ENCODE data around the gene CCNH.

Gene CCNH

DNA sequence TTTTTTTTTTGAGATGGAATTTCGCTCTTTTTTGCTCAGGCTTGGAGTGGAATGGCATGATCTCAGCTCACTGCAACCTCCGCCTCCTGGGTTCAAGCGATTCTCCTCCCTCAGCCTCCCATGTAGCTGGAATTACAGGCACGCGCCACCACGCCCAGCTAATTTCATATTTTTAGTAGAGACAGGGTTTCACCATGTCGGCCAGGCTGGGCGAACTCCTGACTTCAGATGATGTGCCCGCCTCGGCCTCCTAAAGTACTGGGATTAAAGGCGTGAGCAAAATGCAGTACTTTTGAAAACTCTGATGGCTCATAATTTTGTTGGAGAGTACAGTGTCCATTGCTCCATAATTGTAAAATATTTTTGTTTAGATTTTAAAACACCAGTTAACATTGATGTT, 52.6 kb downstream of the CCNH start:
- no peak for DNase-seq (ENCODE audit: low spot score)

DNA sequence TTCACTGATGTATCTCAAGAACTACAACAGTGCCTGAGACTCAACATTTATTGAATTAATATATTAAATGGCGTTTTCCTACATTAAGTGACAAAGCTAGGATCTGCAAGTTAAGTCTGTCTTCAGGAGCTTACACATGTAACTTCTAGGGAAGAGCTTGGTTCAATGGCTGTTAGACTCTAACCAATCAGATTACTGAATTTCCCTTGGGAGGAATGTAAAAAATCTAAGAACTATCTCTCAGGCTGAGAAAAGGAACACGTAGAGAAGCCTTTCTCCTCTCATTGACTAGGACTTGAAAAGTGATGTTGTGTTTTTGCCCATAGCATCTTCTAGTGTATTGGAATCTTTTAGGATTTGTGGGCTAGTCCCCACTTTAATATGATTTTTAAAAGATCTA, 53.6 kb downstream of the CCNH start:
- DNase-seq (ENCODE audit: low spot score) = no peak

DNA sequence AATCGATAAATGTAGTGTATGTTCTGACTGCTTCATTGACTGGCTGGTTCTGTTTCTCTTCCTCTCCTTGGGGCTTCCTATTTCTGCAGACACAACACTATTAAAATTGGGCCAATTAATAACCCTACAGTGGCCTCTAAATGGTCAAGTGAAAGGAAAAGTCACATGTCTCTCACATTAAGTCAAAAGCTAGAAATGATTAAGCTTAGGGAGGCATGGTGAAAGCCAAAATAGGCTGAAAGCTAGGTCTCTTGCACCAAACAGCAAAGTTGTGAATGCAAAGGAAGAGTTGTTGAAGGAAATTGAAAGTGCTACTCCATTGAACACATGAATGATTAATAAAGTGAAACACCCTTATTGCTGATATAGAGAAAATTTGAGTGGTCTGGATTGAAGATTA, 58.2 kb downstream of the CCNH start:
- no peak for DNase-seq (ENCODE audit: low spot score)

DNA sequence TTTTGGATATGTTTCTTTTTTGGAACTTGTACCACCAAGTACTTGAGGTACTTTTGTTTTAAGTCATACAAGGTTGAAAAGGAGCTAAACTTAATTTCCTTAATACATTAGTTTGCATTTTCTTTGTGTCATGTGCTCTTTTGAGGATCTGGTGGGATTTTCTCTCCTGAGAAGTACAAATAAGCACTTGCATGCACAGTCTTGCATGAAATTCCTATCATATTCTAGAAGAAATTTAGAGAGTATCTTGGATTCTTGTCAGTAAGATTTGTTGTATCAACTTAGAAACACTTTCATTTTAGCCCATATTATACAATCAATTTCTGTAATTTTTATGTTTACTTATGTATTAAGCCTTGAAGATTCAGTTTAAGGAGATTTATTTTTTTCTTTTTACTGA, 64.9 kb downstream of the CCNH start:
- no peak for DNase-seq (ENCODE audit: low spot score)

DNA sequence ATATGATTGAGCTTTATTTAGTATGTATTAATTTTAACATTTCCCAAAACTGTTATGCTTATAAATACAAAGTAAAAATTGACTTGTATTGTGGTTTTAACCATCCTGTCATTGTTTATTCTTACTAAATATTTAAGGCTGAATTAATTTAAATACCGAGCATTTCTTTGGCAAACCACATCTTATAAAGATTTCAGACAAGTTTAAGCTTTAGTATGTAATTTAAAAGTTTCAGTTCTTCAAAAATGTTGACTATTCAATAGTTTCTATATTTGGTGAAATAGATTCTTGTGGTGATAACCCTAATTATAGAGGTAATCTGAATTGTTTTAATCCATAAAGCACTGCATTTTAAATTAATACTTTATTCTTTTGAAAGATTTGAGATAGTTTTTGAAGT, 65.5 kb downstream of the CCNH start:
- DNase-seq (ENCODE audit: low spot score) = no peak

All from COLO829 (cell line).